Astrocyte (in vitro differentiated cells and primary cell): ENCODE data around the gene TGM3.

Experiments
- CTCF ChIP-seq: IDR thresholded peaks from 2 replicates; pipeline ENCODE4 v1.5.1; 2011; ENCODE audit warnings: low read depth, mild to moderate bottlenecking, inconsistent platforms, low read length, moderate library complexity; ENCODE audit not compliant: insufficient read depth
- EZH2 ChIP-seq: IDR thresholded peaks from 2 replicates; pipeline ENCODE4 v1.6.1; 2012; ENCODE audit warnings: mild to moderate bottlenecking, low read length, inconsistent platforms; ENCODE audit not compliant: insufficient read depth

GRCh38 chr20:2358006-2358405, 62.2 kb downstream of the TGM3 start:
- TF ChIP-seq CTCF, result no peak
- TF ChIP-seq EZH2, result no peak
